ENCODE data around the gene MAK.
"Not testable (repeated sequence)": the region's sequence is repeated elsewhere in the genome, so short reads cannot be mapped to it uniquely, and the experiment has no call there.

MAK gene

GRCh38 chr6:10880366-10880765 is 42.0 kb upstream of the MAK start:
- no peak for DNase-seq (ENCODE audit: low read depth in 2 of 2)
- H3K4me3 ChIP-seq (replicated peaks in 1 of 2; ENCODE audit: low read depth in 2 of 2, low read length in 2 of 2), result no peak overlapping the region

GRCh38 chr6:10877871-10878270 is 39.5 kb upstream of the MAK start:
- no peak overlapping the region for H3K4me3 ChIP-seq (replicated peaks in 1 of 2; ENCODE audit: low read depth in 2 of 2, low read length in 2 of 2)
- no peak for TF ChIP-seq CTCF (IDR thresholded peaks at IDR 0.05; ENCODE audit: low read depth, low read length)

More at GRCh38 chr6:10880366-10880765, 42.0 kb upstream of the MAK start:
- TF ChIP-seq CTCF (IDR thresholded peaks at IDR 0.05; ENCODE audit: low read depth, low read length), result no peak

GRCh38 chr6:10877012-10877411 is 38.7 kb upstream of the MAK start:
- no peak overlapping the region for H3K4me3 ChIP-seq (replicated peaks in 1 of 2; ENCODE audit: low read depth in 2 of 2, low read length in 2 of 2)
- DNase-seq (ENCODE audit: low read depth in 2 of 2), result no peak
- TF ChIP-seq CTCF (IDR thresholded peaks at IDR 0.05; ENCODE audit: low read depth, low read length), result no peak

More at GRCh38 chr6:10877871-10878270, 39.5 kb upstream of the MAK start:
- no peak for DNase-seq (ENCODE audit: low read depth in 2 of 2)

- DNase-seq (ENCODE audit: low read depth in 2 of 2), result no peak
- no peak for TF ChIP-seq CTCF (IDR thresholded peaks at IDR 0.05; ENCODE audit: low read depth, low read length)
- H3K4me3 ChIP-seq (replicated peaks in 1 of 2; ENCODE audit: low read depth in 2 of 2, low read length in 2 of 2), result no peak overlapping the region
These were observed 36.7 kb upstream of the MAK start for GRCh38 chr6:10875026-10875425.

GRCh38 chr6:10874207-10874606 is 35.9 kb upstream of the MAK start:
- no peak for DNase-seq (ENCODE audit: low read depth in 2 of 2)
- no peak overlapping the region for H3K4me3 ChIP-seq (replicated peaks in 1 of 2; ENCODE audit: low read depth in 2 of 2, low read length in 2 of 2)
- no peak for TF ChIP-seq CTCF (IDR thresholded peaks at IDR 0.05; ENCODE audit: low read depth, low read length)

- H3K4me3 ChIP-seq (replicated peaks in 1 of 2; ENCODE audit: low read depth in 2 of 2, low read length in 2 of 2), result no peak overlapping the region
- DNase-seq (ENCODE audit: low read depth in 2 of 2), result no peak
- no peak for TF ChIP-seq CTCF (IDR thresholded peaks at IDR 0.05; ENCODE audit: low read depth, low read length)
These were observed 35.0 kb upstream of the MAK start for GRCh38 chr6:10873374-10873773.

GRCh38 chr6:10867952-10868351 is 29.6 kb upstream of the MAK start:
- no peak for TF ChIP-seq CTCF (IDR thresholded peaks at IDR 0.05; ENCODE audit: low read depth, low read length)
- DNase-seq (ENCODE audit: low read depth in 2 of 2), result no peak

GRCh38 chr6:10866709-10867108 is 28.4 kb upstream of the MAK start:
- DNase-seq (ENCODE audit: low read depth in 2 of 2); H3K4me3 ChIP-seq (replicated peaks in 1 of 2; ENCODE audit: low read depth in 2 of 2, low read length in 2 of 2): not testable (repeated sequence)

More at GRCh38 chr6:10867952-10868351, 29.6 kb upstream of the MAK start:
- H3K4me3 ChIP-seq (replicated peaks in 1 of 2; ENCODE audit: low read depth in 2 of 2, low read length in 2 of 2), result no peak overlapping the region

- not testable (repeated sequence) for DNase-seq (ENCODE audit: low read depth in 2 of 2); H3K4me3 ChIP-seq (replicated peaks in 1 of 2; ENCODE audit: low read depth in 2 of 2, low read length in 2 of 2)
These were observed 24.7 kb upstream of the MAK start for GRCh38 chr6:10863031-10863430.
